ENCODE data around the gene COX6B2.

GRCh38 chr19:55353803-55354697 is 469 bp downstream of the COX6B2 start:
- TF ChIP-seq ZNF280D (tag by site-specific recombination; IDR thresholded peaks at IDR 0.05) (no peak), ZBTB49 (tag by site-specific recombination; IDR thresholded peaks at IDR 0.05; ENCODE audit: low read depth) (no peak), ZNF274 (IDR thresholded peaks at IDR 0.05; ENCODE audit: low read length) (no peak), ZNF274 (tag by site-specific recombination; IDR thresholded peaks at IDR 0.05; ENCODE audit: borderline replicate concordance) (no peak), CTCF (tag by site-specific recombination; IDR thresholded peaks at IDR 0.05) (no peak), TCF7L2 (IDR thresholded peaks at IDR 0.05; ENCODE audit: borderline replicate concordance, low read depth, low read length) (no peak), ZNF404 (tag by site-specific recombination; IDR thresholded peaks at IDR 0.05) (no peak), YY1 (tag by site-specific recombination; IDR thresholded peaks at IDR 0.05) (no peak)

Data from HEK293 (cell line).